Neural cell (in vitro differentiated cells): ENCODE data around the gene EHD1. TPM values are rescaled to one million over a fixed set of nuclear protein-coding genes. Genes with fewer than 3 reads are reported as not detected.

Experiments used
- H2AFZ ChIP-seq: fragments of 200-600, 300-800 bp; sonication (generic), shearing (Covaris generic); 2 replicates; pipeline ENCODE4 v1.6.0; 2014; ENCODE audit warnings: low read depth, mild to moderate bottlenecking, antibody characterized with exemption, low read length, moderate library complexity
- H3F3A ChIP-seq: fragments of 200-600 bp; shearing (Covaris generic); 2 replicates; pipeline ENCODE4 v1.6.1; 2016; ENCODE audit warnings: mild to moderate bottlenecking, moderate library complexity, mixed read lengths, antibody characterized with exemption, low read length; ENCODE audit not compliant: insufficient read depth, poor library complexity, severe bottlenecking
- H3K27ac ChIP-seq: fragments of 200-600, 300-800 bp; sonication (generic), shearing (Covaris generic); 2 replicates; pipeline ENCODE4 v1.5.1; 2014; ENCODE audit warnings: mild to moderate bottlenecking, low read length, moderate library complexity
- H3K27me3 ChIP-seq: fragments of 300-800, 200-600 bp; sonication (generic), shearing (Covaris generic); 2 replicates; pipeline ENCODE4 v1.6.0; 2014; ENCODE audit warnings: mild to moderate bottlenecking, low read depth, low read length, moderate library complexity; ENCODE audit not compliant: insufficient read depth
- H3K36me3 ChIP-seq: fragments of 300-800, 200-600 bp; sonication (generic), shearing (Covaris generic); 2 replicates; pipeline ENCODE4 v1.5.1; 2014; ENCODE audit warnings: mild to moderate bottlenecking, antibody characterized with exemption, low read length, moderate library complexity; ENCODE audit not compliant: insufficient read depth
- H3K4me2 ChIP-seq: fragments of 300-800, 200-600 bp; sonication (generic), shearing (Covaris generic); 2 replicates; pipeline ENCODE4 v1.6.0; 2014; ENCODE audit warnings: mild to moderate bottlenecking, low read length
- H3K4me3 ChIP-seq: fragments of 300-800, 200-600 bp; sonication (generic), shearing (Covaris generic); 2 replicates; pipeline ENCODE4 v1.5.1; 2014; ENCODE audit warnings: mild to moderate bottlenecking, low read length, moderate library complexity
- H3K79me2 ChIP-seq: fragments of 200-600 bp; shearing (Covaris generic); replicated peaks from 2 replicates; pipeline ENCODE4 v1.6.0; 2014; ENCODE audit warnings: mild to moderate bottlenecking, low read length, moderate library complexity; ENCODE audit not compliant: insufficient read depth
- H3K9ac ChIP-seq: fragments of 300-800, 200-600 bp; sonication (generic), shearing (Covaris generic); 2 replicates; pipeline ENCODE4 v1.6.1; 2016; ENCODE audit warnings: mild to moderate bottlenecking, low read length, mixed read lengths
- H3K9me2 ChIP-seq: fragments of 200-600 bp; shearing (Covaris generic); 2 replicates; pipeline ENCODE4 v1.6.1; 2016; ENCODE audit warnings: mild to moderate bottlenecking, low read length, mixed read lengths; ENCODE audit not compliant: insufficient read depth
- H3K9me3 ChIP-seq: fragments of 200-600, 300-800 bp; sonication (generic), shearing (Covaris generic); 2 replicates; pipeline ENCODE4 v1.6.1; 2016; ENCODE audit warnings: mild to moderate bottlenecking, mixed run types, low read length, moderate library complexity, mixed read lengths
- H4K20me1 ChIP-seq: fragments of 200-600 bp; shearing (Covaris generic); 2 replicates; pipeline ENCODE4 v1.6.1; 2016; ENCODE audit warnings: mild to moderate bottlenecking, mixed run types; ENCODE audit not compliant: insufficient read depth
- EP300 ChIP-seq: fragments of 450-650 bp; conservative IDR thresholded peaks from 2 replicates; pipeline ENCODE4 v1.6.1; 2014; ENCODE audit warnings: antibody characterized with exemption, mild to moderate bottlenecking, moderate library complexity; ENCODE audit not compliant: poor library complexity, severe bottlenecking
- EZH2 ChIP-seq: fragments of 200-600, 300-800 bp; shearing (Covaris generic), sonication (generic); IDR thresholded peaks from 2 replicates; pipeline ENCODE4 v1.6.1; 2014; ENCODE audit warnings: antibody characterized with exemption, low read length, borderline replicate concordance, mild to moderate bottlenecking; ENCODE audit not compliant: insufficient read depth, poor library complexity, severe bottlenecking
- MXI1 ChIP-seq: fragments of 450-650 bp; conservative IDR thresholded peaks from 2 replicates; pipeline ENCODE4 v1.6.1; 2014; ENCODE audit warnings: antibody characterized with exemption, mild to moderate bottlenecking; ENCODE audit not compliant: poor library complexity, severe bottlenecking
- POLR2AphosphoS5 ChIP-seq: IDR thresholded peaks from 2 replicates; pipeline ENCODE4 v1.6.1; 2012
- RAD21 ChIP-seq: fragments of 450-650 bp; conservative IDR thresholded peaks from 2 replicates; pipeline ENCODE4 v1.6.1; 2014; ENCODE audit warnings: antibody characterized with exemption, mild to moderate bottlenecking, moderate library complexity
- REST ChIP-seq: IDR thresholded peaks from 2 replicates; pipeline ENCODE4 v1.6.1; 2012; ENCODE audit warnings: borderline replicate concordance
- SMC3 ChIP-seq: fragments of 450-650 bp; conservative IDR thresholded peaks from 2 replicates; pipeline ENCODE4 v1.6.1; 2014; ENCODE audit warnings: antibody characterized with exemption, mild to moderate bottlenecking, moderate library complexity; ENCODE audit not compliant: poor library complexity
- TAF1 ChIP-seq: IDR thresholded peaks from 2 replicates; pipeline ENCODE4 v1.6.1; 2012; ENCODE audit warnings: low read depth
- polyA minus RNA-seq: library from RNA; depleted of rRNA, polyadenylated mRNA; stranded (reverse); fragments of >200 nt; gene quantifications from 2 replicates; pipeline ENCODE4 v1.2.3, GENCODE V29; 2014
- polyA plus RNA-seq: library from polyadenylated mRNA; depleted of rRNA; stranded (reverse); fragments of >200 nt; gene quantifications from 2 replicates; pipeline ENCODE4 v1.2.3, GENCODE V29; 2014
- TF ChIP-seq, protein P1 (sequence below): fragments of 450-650 bp; IDR thresholded peaks from 2 replicates; pipeline ENCODE4 v1.5.1; 2014; ENCODE audit warnings: antibody characterized with exemption, mild to moderate bottlenecking, moderate library complexity; ENCODE audit not compliant: poor library complexity, severe bottlenecking

Gene EHD1
- polyA plus RNA-seq, result 26.4 and 34.9 TPM in 2 replicates
- polyA minus RNA-seq, result 49.1 and 55.5 TPM in 2 replicates

GRCh38 chr11:64878494-64879243 is at the start of gene EHD1:
TSS of gene EHD1 (minus strand) at chr11:64878621. CDS start at chr11:64878464, 157 bp downstream.
- Histone ChIP-seq H3K27me3 (no peaks in the 10 kb centered on the region), H2AFZ (peak within 1 kb of the TSS; percentile 74), H3K79me2 (peaks cover 29% of the 10 kb centered on the region), H3K9me3 (no peaks in the 10 kb centered on the region), H3K27ac (peak within 1 kb of the TSS; percentile 94), H3K36me3 (no peaks in the 10 kb centered on the region), H3K4me2 (peak within 1 kb of the TSS; percentile 62), H3K4me3 (peak within 1 kb of the TSS; percentile 81), H3K9me2 (no peaks in the 10 kb centered on the region), H3F3A (no peaks in the 10 kb centered on the region), H3K9ac (peak within 1 kb of the TSS; percentile 93), H4K20me1 (no peaks in the 10 kb centered on the region)
- TF ChIP-seq, protein P1, sequence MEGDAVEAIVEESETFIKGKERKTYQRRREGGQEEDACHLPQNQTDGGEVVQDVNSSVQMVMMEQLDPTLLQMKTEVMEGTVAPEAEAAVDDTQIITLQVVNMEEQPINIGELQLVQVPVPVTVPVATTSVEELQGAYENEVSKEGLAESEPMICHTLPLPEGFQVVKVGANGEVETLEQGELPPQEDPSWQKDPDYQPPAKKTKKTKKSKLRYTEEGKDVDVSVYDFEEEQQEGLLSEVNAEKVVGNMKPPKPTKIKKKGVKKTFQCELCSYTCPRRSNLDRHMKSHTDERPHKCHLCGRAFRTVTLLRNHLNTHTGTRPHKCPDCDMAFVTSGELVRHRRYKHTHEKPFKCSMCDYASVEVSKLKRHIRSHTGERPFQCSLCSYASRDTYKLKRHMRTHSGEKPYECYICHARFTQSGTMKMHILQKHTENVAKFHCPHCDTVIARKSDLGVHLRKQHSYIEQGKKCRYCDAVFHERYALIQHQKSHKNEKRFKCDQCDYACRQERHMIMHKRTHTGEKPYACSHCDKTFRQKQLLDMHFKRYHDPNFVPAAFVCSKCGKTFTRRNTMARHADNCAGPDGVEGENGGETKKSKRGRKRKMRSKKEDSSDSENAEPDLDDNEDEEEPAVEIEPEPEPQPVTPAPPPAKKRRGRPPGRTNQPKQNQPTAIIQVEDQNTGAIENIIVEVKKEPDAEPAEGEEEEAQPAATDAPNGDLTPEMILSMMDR, result peak; percentile 88
- TF ChIP-seq EZH2 (no peak), TAF1 (peak; percentile 67), MXI1 (peak; percentile 99), RAD21 (peak; percentile 47), REST (peak; percentile 87), POLR2AphosphoS5 (peak; percentile 90), EP300 (peak; percentile 38), SMC3 (peak; percentile 67)

- no peak overlapping the region for H3K9ac ChIP-seq
- TF ChIP-seq POLR2AphosphoS5 (no peak), MXI1 (no peak), SMC3 (no peak), RAD21 (no peak), REST (no peak), EZH2 (no peak), TAF1 (no peak), EP300 (no peak)
- TF ChIP-seq, protein P1, result no peak
- H3K79me2 ChIP-seq, result no peaks in the 10 kb centered on the region
- no peaks in the 10 kb centered on the region for H4K20me1 ChIP-seq
- H3K9me2 ChIP-seq, result no peaks in the 10 kb centered on the region
- no peaks in the 10 kb centered on the region for H3F3A ChIP-seq
- H3K4me3 ChIP-seq, result peak overlapping the region; percentile 98
- H3K27ac ChIP-seq, result no peak overlapping the region
- no peaks in the 10 kb centered on the region for H3K27me3 ChIP-seq
- peaks cover 3% of the 10 kb centered on the region for H3K36me3 ChIP-seq
- no peak overlapping the region for H2AFZ ChIP-seq
- H3K9me3 ChIP-seq, result no peaks in the 10 kb centered on the region
- no peak overlapping the region for H3K4me2 ChIP-seq
These were observed 48.3 kb upstream of the EHD1 start for GRCh38 chr11:64926689-64927088.
